Smooth muscle cell (in vitro differentiated cells): Measurements from ENCODE around the gene POLQ. TPM values are rescaled to one million over a fixed set of nuclear protein-coding genes. Genes with fewer than 3 reads are reported as not detected.

ENCODE experiments used
- polyA plus RNA-seq: library from polyadenylated mRNA; unstranded; fragments of >200 nt; fragmentation: Nextera tagmentation; extraction: Ambion mirVana; gene quantifications from 2 replicates; pipeline ENCODE4 v1.2.1, GENCODE V29; 2016
- total RNA-seq: library from RNA; depleted of rRNA; stranded (reverse); fragments of >200 nt; gene quantifications from 2 replicates; pipeline ENCODE4 v1.2.3, GENCODE V29; 2014

The POLQ gene
- total and polyA plus RNA-seq, 2 experiments from 2014 or later: 1.8 to 4.0 TPM

Other genes starting within 250 kb of the POLQ start
- gene ARGFX, start 22.0 kb upstream of the POLQ start, total RNA-seq: not detected in 2 replicates
- not detected in 2 replicates for gene ARGFX, start 22.0 kb upstream of the POLQ start, polyA plus RNA-seq
- not detected in 2 replicates for gene FBXO40, start 47.4 kb upstream of the POLQ start, total RNA-seq
- gene FBXO40, start 47.4 kb upstream of the POLQ start, polyA plus RNA-seq: 0.08 TPM in 1 of 2 replicates, not detected in the other
- gene HCLS1, start 114.9 kb upstream of the POLQ start, total RNA-seq: 1.3 and 3.5 TPM in 2 replicates
- gene HCLS1, start 114.9 kb upstream of the POLQ start, polyA plus RNA-seq: 1.1 and 2.7 TPM in 2 replicates
- gene GOLGB1, start 203.8 kb upstream of the POLQ start, total RNA-seq: 68.5 and 84.8 TPM in 2 replicates
- 41.9 and 51.1 TPM in 2 replicates for gene GOLGB1, start 203.8 kb upstream of the POLQ start, polyA plus RNA-seq